NCI-H1417 (cell line): ENCODE data around the gene CNTNAP5.

Source experiments
- DNase-seq, 3 experiments: peaks; one replicate each; lab custom pipeline; 2025; lab: John Stamatoyannopoulos, UW

CNTNAP5 gene

DNA sequence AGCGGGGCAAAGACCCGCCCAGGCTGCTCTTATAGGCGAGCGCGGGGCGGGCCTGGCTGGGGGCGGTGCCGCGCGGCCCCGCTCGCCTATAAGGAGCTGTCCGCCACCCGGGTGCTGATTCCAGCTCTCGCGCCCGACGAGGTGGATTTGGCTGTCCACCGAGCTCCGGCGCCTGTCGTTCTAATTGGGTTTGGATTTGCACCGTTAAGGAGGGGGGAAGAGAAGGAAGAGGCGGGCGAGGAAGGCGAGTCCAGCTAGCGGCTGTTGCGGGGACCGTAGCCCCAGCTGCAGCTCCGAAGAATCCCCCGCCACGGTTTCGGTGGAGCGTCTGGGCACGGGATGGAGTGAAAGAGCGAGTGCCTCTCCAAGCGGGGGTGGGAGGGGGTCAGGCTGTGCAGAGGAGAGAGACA, at the start of gene CNTNAP5:
CNTNAP5 (plus strand) TSS at position 117 of the 410 bp plus-strand sequence. CDS start 364 bp downstream, outside the sequence.
- no peak for DNase-seq

- no peak for DNase-seq
Measured at GRCh38 chr2:123976054-123976648, 48.9 kb upstream of the CNTNAP5 start.

DNA sequence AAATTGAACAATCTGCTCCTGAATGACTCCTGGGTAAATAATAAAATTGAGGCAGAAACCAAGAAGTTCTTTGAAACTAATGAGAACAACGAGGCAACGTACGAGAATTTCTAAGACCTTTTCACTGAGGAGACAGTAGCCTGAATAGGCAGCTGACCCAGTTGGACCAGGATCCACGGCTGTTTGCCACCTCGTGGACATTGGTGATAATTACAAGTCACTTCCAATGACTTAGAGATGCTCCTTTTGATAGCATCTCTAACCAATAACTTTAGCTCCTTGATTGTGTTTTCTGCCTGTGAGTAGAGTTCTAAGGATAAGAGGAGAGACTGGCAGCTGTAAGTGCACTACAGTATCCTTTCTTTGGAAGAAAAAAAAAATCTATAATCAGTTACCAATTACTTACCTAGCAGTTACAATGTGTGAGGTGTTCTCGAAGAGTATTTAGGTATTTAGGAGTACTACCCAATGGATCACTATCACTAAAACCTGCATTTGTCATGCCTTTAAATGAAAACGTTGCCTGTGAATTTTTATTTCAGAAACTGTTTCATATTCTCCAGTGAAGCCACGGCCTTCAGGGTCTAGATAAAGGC, 31.3 kb upstream of the CNTNAP5 start:
- peak; percentile 7 to 49 (median 48) for DNase-seq

GRCh38 chr2:123999681-124000080, 25.4 kb upstream of the CNTNAP5 start:
- no peak for DNase-seq

GRCh38 chr2:124001696-124002430, 23.2 kb upstream of the CNTNAP5 start:
- peak in 1 of 3 experiments; percentile 27 for DNase-seq

DNA sequence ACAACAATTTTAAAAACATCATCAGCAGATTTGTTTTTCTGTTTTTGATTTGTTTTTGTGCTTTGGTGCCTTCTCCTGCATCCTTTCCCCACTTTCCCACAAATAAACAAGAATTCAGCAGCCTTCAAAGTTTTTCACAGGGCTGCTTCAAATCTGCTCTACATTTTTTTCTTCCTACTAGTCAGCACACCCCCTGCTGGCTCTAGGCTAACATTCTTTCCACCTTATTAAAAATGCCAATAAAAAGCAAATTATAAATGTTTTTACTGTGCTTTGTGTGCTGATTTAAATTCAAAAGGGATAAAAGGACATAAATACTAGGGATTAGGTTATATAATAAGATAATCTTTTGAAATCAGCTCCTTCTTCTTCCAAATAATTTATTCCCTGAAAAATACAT, 6.2 kb upstream of the CNTNAP5 start:
- no peak for DNase-seq

GRCh38 chr2:124024561-124025170, 421 bp upstream of the CNTNAP5 start:
- DNase-seq, result peak in 1 of 3 experiments; percentile 66

DNA sequence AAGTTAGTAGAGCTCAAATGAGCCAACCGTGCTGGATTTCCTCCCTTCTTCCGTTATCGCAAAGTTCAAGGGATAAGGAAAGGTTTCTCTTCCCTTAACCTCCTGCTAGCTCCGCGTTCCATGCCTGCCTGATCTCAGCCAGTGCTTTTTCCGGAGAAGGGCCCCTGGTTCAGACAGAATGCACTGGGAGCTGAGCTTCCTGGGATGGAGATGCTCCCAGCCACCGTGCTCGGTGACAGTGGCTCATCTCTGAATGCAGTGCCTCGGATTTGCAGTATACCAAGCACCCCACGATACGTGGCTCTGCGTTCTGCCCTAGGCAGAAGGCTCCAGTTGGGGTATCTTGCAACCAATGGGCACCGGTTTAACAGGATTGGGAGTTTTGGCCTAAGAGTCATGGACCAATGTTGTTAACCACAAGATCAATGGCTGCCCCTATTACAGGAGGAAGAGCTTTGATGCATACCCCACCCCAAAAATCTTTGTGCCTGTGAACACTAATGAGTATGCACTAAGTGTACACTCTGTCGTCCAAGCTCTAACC, 876 bp downstream of the CNTNAP5 start:
- no peak for DNase-seq

GRCh38 chr2:124026503-124026902, 1.4 kb downstream of the CNTNAP5 start:
- DNase-seq, result no peak

- peak in 2 of 3 experiments; percentile 67 to 73 for DNase-seq
Measured at GRCh38 chr2:124027182-124027581, 2.1 kb downstream of the CNTNAP5 start.

GRCh38 chr2:124032799-124033198, 7.7 kb downstream of the CNTNAP5 start:
- DNase-seq, result no peak

DNA sequence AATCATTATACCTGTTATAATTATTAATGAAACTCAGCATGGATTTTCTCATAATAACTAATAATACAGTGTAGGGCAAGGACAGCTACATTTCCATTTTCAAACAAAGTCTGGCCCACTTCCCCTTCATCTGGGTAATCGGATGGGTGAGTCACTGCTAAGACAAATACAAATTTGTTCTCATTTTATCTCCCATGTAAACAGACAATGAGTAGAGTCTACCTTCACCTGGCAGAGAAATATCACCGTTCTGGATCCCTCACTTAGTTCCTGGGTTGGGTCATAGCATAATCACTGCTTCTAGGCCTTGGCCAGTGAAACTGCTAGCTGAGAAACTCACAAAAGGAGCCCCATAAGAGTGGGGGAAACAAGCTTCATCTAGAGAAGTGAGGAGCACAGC, 9.2 kb downstream of the CNTNAP5 start:
- DNase-seq, result no peak

DNA sequence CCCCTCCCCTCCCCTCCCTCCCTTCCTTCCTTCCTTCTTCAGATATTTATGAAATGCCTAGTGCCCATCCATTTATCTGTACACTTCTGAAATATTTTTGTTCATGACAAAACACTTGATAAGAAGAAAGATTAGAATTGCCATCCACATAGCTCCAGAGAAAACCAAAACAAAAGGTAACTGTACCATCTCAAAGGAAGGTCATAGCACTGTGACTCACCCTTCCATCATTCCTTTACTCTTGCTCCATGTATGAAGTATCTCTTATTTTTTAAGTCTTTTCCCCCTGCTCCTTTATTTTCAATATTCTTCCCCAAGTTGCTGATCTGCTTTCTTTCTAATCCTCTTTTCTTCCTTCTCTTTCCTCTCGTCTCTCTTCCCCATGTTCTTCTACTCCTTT, 9.9 kb downstream of the CNTNAP5 start:
- no peak for DNase-seq

- DNase-seq, result no peak
Measured at GRCh38 chr2:124039032-124039431, 13.9 kb downstream of the CNTNAP5 start.

DNA sequence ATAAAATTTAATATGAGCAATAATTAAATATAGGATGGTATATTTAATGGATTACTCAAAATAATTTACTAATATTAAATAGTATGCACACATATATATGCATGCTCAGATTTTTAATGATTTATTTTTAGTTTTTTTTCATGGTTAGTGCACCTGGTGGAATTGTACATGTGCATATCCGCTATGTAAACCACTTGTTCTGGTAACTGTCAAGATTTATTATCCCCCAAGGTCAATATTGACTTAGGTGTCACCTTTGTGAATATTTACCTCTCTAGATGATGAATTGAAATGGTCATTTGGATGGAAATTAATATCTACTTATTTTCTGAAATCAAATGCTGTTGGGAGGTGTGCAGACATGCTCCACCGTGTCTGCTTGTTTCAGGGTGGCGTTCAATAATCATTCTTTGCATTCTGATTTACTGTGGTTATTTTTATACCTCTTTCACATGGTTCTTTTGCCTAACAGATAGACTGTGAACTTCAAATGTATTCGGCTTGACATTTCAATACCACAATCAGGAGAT, 14.7 kb downstream of the CNTNAP5 start:
- peak; percentile 1 to 67 (median 47) for DNase-seq

GRCh38 chr2:124045894-124046293, 20.8 kb downstream of the CNTNAP5 start:
- DNase-seq, result no peak

DNA sequence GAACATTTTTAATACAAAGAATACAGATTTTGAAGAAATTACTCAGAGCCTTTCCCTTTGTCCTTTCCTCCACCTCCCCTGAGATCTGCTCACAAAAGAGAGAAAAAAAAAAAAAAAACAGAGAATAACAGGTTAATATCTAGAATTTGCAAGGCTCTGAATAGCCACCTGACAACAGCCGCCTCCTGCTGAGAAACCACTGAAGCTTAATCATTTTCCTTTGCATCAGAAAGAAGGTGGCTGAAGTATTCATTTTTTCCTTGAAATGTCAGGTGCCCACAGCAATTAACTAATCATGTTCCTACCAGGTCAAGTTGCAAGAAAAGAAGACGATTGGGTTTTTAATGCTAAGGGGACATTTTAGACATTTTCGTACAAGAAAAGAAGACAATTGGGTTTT, 21.2 kb downstream of the CNTNAP5 start:
- peak in 1 of 3 experiments; percentile 3 for DNase-seq

- no peak for DNase-seq
Measured at GRCh38 chr2:124048102-124048501, 23.0 kb downstream of the CNTNAP5 start.

- DNase-seq, result no peak
Measured at GRCh38 chr2:124048664-124049063, 23.6 kb downstream of the CNTNAP5 start.

- DNase-seq, result no peak
Measured at GRCh38 chr2:124049136-124049535, 24.0 kb downstream of the CNTNAP5 start.

- no peak for DNase-seq
Measured at GRCh38 chr2:124050833-124051497, 25.9 kb downstream of the CNTNAP5 start.

GRCh38 chr2:124053796-124054195, 28.7 kb downstream of the CNTNAP5 start:
- DNase-seq, result no peak
